NB4 (cell line): ENCODE data around the gene SMIM24.

Experiments
- MYC ChIP-seq: IDR thresholded peaks from 2 replicates; pipeline ENCODE4 v1.6.1; 2011; ENCODE audit warnings: low read depth, low read length
- POLR2A ChIP-seq: IDR thresholded peaks from 2 replicates; pipeline ENCODE4 v1.6.1; 2011; ENCODE audit warnings: mild to moderate bottlenecking; ENCODE audit not compliant: insufficient read length; ENCODE audit errors: extremely low read depth
- TF ChIP-seq, protein P1 (sequence below): IDR thresholded peaks from one replicate; pipeline ENCODE4 v1.5.1; 2012; ENCODE audit warnings: low read depth, low read length
- TF ChIP-seq, protein P2 (sequence below): IDR thresholded peaks from 2 replicates; pipeline ENCODE4 v1.6.1; 2011; ENCODE audit warnings: low read depth, low read length

DNA sequence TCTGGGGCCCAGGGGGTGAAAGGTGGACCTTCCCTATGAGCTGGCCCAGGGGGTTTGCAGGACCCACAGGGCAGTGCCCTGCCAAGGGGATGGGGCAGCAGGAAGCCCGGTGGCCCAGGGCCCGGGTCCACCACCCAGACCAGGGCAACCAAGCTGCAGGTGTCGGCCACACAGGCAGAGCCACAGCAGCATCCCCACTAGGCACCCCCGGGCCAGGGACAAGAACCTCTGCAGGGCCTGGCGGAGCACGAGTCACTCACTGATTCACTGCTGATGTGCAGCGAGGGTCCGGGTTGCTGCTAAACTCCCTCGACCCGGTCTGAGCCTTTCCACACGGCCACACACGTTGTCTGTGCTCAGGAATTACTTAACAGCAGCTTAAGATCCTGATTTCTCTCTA is 34.6 kb upstream of the SMIM24 start:
- TF ChIP-seq, protein P1, sequence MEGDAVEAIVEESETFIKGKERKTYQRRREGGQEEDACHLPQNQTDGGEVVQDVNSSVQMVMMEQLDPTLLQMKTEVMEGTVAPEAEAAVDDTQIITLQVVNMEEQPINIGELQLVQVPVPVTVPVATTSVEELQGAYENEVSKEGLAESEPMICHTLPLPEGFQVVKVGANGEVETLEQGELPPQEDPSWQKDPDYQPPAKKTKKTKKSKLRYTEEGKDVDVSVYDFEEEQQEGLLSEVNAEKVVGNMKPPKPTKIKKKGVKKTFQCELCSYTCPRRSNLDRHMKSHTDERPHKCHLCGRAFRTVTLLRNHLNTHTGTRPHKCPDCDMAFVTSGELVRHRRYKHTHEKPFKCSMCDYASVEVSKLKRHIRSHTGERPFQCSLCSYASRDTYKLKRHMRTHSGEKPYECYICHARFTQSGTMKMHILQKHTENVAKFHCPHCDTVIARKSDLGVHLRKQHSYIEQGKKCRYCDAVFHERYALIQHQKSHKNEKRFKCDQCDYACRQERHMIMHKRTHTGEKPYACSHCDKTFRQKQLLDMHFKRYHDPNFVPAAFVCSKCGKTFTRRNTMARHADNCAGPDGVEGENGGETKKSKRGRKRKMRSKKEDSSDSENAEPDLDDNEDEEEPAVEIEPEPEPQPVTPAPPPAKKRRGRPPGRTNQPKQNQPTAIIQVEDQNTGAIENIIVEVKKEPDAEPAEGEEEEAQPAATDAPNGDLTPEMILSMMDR: no peak
- TF ChIP-seq, protein P2, sequence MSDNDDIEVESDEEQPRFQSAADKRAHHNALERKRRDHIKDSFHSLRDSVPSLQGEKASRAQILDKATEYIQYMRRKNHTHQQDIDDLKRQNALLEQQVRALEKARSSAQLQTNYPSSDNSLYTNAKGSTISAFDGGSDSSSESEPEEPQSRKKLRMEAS: no peak
- TF ChIP-seq POLR2A (no peak), MYC (no peak)
